ENCODE measurements around the gene CDC42BPA.

- no peak for TF ChIP-seq CTCF (IDR thresholded peaks at IDR 0.05)
- TF ChIP-seq POLR2A (IDR thresholded peaks at IDR 0.05) = no peak
Measured at GRCh38 chr1:227006226-227006796, 312.0 kb downstream of the CDC42BPA start.
